Eye (tissue), 1 donor: Measurements from ENCODE around the gene RNF11.

Experiments
- DNase-seq: peaks from one replicate; pipeline ENCODE4 v3.0.0-alpha.2; 2015

The RNF11 gene

DNA sequence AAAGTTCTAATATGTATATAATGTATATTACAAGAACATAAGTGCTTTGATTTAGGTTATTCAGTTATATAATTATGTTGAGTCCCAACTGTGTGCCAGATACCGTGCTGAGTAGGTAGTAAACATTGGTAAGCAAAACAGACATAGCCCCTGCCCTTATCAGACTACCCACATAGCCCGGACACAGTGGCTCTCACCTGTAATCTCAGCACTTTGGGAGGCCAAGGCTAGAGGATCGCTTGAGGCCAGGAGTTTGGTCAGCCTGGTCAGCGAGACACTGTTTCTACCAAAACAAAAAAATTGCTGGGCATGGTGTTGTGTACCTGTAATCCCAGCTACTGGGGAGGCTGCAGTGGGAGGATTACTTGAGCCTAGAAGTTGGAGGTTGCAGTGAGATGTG, 30.7 kb downstream of the RNF11 start:
- DNase-seq, result no peak

- no peak for DNase-seq
These were observed 32.6 kb downstream of the RNF11 start for GRCh38 chr1:51268634-51269033.

GRCh38 chr1:51270751-51271150, 34.7 kb downstream of the RNF11 start:
- DNase-seq, result no peak

GRCh38 chr1:51272916-51273315, 36.8 kb downstream of the RNF11 start:
- no peak for DNase-seq

DNA sequence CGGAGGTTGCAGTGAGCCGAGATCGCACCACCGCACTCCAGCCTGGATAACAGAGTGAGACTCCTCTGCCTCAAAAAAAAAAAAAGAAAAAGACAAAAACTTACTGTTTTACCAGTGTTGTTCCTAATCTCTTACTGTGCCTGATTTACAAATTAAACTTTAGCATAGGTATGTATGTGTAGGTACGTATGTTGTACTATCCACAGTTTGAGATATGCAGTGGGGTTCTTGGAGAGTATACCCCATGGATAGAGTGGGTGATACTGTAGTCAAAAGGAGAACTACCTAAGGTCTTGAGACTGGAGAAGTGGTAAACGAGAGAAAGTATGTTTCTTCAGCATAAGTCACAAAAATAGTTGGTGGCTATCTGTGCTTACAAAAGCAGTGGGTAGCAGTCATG, 38.6 kb downstream of the RNF11 start:
- DNase-seq, result no peak

- DNase-seq, result no peak
These were observed 40.2 kb downstream of the RNF11 start for GRCh38 chr1:51276286-51276685.

- no peak for DNase-seq
These were observed 44.4 kb downstream of the RNF11 start for GRCh38 chr1:51280321-51280978.

GRCh38 chr1:51281807-51282206, 45.7 kb downstream of the RNF11 start:
- DNase-seq, result no peak

DNA sequence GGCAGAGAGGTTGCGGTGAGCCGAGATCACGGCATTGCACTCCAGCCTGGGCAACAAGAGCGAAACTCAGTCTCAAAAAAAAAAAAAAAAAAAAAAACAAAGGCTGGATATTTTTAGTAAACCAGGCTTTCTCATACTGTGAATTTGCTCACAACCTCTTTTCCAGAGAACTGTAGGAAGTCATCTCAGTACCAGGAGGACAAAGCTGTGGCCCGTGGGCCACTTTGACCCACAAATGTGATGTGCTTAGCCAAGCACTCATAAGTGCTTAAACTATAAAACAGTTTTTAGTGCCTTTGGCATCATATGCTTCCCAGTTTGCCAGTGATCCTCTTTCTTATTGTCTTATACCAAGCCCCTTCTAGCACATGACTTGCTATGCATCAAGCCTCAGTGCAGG, 46.5 kb downstream of the RNF11 start:
- DNase-seq, result no peak

DNA sequence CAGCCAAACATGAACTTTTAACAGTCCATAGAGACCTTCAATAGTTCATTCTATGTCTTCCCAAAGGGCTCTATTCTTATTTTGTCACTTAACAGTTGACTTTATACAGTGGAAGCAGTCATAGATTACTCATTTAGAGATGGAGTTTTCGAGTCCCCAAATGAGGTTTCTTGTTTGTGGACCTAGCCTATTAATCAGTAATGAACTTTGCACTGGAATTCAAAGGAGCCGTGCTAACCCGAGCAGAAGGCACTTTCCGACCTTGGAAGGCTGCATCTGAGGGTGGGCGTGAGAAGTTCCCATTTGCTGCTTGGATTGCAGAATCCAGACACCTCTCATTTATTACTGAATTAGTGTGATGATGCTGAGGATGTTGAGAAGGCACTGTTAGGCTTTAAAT, 47.9 kb downstream of the RNF11 start:
- DNase-seq, result no peak

DNA sequence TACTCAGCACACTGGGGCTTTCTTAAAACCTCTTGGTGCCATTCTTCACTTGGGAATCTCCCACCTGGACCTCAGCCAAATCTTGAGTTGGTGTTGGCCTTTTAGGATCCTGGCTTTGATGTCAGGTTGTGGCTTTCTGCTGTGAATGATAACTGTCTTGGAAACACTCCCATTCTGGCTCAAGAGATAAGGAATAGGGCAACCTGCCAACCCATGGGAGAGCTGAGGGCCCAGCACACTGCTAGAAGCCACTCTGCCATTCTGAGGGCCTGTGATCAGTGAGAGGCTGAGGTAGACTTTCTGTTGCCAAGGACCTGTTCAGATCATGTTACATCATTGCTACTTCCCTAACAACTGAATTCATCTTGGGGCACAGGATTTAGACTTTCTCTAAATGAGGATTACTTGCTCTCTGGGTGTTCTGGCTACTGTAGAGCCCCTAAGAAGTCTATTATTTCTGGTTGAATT, 48.4 kb downstream of the RNF11 start:
- no peak for DNase-seq

DNA sequence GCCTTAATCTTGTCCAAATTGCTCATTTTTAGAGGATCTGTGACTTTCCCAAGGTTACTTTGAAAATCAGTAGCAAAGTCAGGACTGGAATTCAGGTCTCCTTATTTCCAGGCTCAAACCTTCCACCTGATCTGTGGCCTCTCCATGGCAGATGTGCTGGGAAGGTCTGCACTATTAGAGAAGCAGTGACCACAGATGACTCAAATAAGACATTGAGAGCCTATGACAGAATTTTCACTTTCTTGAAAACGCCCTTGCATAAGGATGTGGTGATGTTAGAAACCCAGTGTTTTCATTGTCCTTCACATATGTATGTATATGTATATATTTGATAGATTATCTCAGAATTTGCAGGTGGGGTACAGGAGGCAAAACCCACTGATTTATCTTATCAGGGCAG, 49.0 kb downstream of the RNF11 start:
- DNase-seq, result no peak

GRCh38 chr1:51287966-51288365, 51.9 kb downstream of the RNF11 start:
- DNase-seq, result no peak

DNA sequence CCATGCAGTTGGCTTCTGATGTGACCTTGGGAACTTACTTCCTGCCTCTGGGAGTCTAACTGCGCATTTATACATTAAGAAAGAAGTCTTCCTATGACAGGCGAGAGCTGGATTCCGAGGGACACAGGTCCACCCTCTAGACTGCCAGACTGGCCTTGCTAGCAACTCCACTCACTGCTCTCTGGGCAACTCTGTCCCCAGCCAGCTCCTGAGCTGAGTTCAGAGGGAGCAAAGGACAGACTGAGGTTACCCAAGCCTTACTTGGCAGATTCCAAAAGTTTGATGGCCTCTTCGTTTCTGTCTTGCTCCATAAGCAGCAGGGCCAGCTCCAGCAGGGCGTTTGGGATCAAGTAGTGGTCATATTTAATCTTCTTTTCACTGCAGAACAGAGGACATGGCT, 52.5 kb downstream of the RNF11 start:
- DNase-seq, result no peak

- DNase-seq, result no peak
These were observed 53.8 kb downstream of the RNF11 start for GRCh38 chr1:51289676-51290488.

GRCh38 chr1:51290489-51290847, 54.4 kb downstream of the RNF11 start:
- DNase-seq, result no peak

DNA sequence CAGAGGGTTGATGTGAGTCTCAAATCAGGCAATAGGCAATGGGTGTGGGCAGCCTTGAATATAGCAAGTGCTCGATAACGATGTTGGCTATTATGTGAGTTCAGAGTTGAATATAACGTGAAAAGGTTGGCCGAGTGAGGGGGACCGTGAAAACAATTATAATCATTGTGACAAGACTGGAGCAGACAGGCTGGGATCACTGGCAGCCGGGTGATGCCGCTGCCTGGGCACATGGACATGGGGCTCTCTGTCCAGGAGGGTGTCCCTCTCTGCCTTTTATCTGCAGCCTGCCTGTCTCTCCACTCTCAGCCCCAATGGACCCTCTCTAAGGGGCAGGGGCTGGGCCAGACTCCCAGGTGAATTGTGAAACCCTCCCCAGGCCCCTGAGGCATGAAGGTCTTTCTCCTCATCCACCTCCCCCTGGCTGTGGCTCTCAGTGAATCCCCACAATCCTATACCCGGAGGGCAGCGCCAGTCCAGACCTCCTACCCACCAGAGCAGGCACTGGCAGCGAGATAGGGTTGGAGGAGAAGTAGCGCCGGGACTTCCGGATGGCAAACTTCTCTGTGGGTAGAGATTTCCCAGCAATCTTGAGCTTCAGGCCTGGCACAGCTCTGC, 57.9 kb downstream of the RNF11 start:
- no peak for DNase-seq

DNA sequence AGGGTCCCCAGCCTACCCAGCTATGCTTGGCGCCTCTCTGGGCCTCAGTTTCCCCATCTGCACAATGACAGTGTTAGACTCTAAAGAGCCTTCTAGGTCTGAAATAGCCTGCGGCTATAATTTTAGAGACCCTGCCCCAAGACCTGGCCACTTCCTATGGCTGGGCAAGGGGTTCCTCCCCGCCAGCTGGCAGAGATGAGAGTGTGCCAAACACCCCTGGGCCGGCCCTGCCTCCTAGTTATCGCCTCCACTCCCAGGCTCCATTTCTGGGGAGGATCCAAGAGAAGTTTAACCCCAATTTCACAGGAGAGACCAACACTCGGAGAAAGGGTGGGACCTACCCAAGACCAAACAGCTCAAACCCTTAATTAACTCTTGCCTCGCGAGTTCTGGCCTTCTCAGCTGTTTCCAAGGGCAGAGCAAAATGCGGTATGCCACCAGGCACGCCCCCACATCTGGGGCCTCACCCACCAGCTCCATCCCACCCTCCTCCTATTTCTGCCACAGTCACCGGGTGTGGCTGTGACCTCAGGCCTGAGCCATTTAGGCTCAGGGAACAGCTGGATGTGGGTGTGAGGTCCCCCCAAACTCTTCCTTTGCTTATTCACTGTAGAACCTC, 58.6 kb downstream of the RNF11 start:
- no peak for DNase-seq

DNA sequence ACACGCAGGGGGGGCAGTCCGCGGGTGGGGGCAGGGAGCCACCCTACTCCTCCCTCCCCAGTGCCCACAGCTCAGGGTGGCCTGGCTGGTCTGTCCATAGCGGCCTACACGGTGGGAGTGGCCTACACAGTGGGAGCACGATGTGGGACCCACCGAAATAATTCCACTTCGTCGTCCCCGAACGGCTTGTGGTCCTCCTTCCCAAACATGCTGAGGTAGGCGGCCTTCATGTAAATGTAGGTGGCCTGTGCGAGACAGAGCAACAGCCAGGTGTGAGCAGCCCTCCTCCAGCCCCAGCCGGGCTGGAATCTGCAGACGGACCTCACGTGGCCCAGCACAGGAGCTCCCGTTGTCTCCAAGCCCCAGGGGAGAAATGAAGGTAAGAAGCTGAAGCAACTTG, 59.9 kb downstream of the RNF11 start:
- no peak for DNase-seq

GRCh38 chr1:51296383-51297357, 60.6 kb downstream of the RNF11 start:
- peak; percentile 95 for DNase-seq

DNA sequence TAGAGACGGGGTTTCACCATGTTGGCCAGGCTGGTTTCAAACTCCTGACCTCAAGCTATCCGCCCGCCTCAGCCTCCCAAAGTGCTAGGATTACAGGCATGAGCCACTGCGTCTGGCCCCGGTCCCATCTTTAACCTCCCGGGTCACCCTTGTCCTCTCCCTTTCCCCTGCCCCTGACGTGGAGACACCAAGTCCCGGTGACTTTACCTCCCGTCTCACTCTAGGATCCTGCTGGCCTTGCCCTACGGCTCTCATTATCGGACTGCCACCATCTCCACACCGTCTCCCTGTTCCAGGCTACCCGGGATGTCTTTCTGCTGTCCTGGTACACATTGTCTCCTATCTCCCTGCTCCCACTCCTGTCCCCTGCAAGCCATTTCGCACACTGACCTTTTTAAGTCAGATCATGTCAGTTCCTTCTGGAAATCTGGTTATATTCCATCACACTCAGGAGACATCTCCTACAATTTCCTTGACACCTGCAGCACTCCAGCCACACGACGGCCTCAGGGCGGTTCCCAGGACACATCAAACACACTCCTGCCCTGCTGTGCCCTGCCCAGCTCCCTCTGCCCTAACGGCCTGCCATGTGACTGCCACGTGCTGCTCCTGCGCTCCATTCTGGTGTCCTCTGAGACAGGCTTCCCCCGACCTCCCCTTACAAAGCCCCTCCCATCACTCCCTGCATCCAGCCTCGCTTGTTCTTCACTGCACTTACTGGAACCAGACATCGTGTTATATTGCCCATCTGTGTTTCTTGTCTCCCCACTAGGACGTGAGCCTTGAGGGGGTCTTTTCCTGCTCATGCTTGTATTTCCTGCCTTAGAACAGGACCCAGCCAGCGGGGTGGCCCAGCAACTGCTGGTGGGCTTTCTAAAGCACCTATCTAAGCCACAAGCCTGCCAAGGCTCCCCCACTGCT, 61.6 kb downstream of the RNF11 start:
- DNase-seq, result no peak
